Heart left ventricle (tissue), 16 donors: ENCODE results near the gene ZNF148. TPM values are rescaled to one million over a fixed set of nuclear protein-coding genes. Genes with fewer than 3 reads are reported as not detected.

Source experiments
- ATAC-seq, 4 donors: fragments of 200-7000 bp; cut with Tn5 transposase; one replicate each; pipeline ENCODE4 v1.9.1; 2020 to 2022; ENCODE audit warnings: moderate library complexity in 4 of 4, mild to moderate bottlenecking in 3 of 4, moderate number of reproducible peaks in 1 of 4
- DNase-seq, 5 donors: peaks; one replicate each; pipeline ENCODE4 v3.0.0-alpha.2; 2020
- H3K27ac ChIP-seq, 12 donors: fragments of 200-600 bp; sonication (generic) in 4 of 12; one replicate each; pipeline versions ENCODE4 v1.5.0 to v1.8.0; 2016 to 2022; ENCODE audit warnings: mild to moderate bottlenecking in 2 of 12
- H3K27me3 ChIP-seq, 9 donors: fragments of 200-600 bp; sonication (generic) in 2 of 9; one replicate each; pipeline versions ENCODE4 v1.5.1 to v1.8.0; 2016 to 2022; ENCODE audit warnings: mild to moderate bottlenecking in 3 of 9
- H3K36me3 ChIP-seq, 9 donors: fragments of 200-600 bp; sonication (generic) in 2 of 9; one replicate each; pipeline versions ENCODE4 v1.5.0 to v1.8.0; 2018 to 2022; ENCODE audit warnings: mild to moderate bottlenecking in 2 of 9
- H3K4me1 ChIP-seq, 12 donors: fragments of 200-600 bp; sonication (generic) in 4 of 12; one replicate each; pipeline versions ENCODE4 v1.5.0 to v1.8.0; 2016 to 2022; ENCODE audit warnings: mild to moderate bottlenecking in 3 of 12
- H3K4me3 ChIP-seq, 12 donors: fragments of 200-600 bp; sonication (generic) in 4 of 12; one replicate each; pipeline versions ENCODE4 v1.5.0 to v1.8.0; 2017 to 2022; ENCODE audit warnings: mild to moderate bottlenecking in 9 of 12, moderate library complexity in 4 of 12
- H3K9me3 ChIP-seq, 12 donors: fragments of 200-600 bp; sonication (generic) in 4 of 12; one replicate each; pipeline versions ENCODE4 v1.5.0 to v1.8.0; 2016 to 2022; ENCODE audit warnings: mild to moderate bottlenecking in 1 of 12
- CTCF ChIP-seq, 12 donors: fragments of 200-600 bp; sonication (generic) in 4 of 12; IDR thresholded peaks; one replicate each; pipeline versions ENCODE4 v1.5.0 to v1.8.0; 2018 to 2022; ENCODE audit warnings: antibody characterized with exemption in 12 of 12, mild to moderate bottlenecking in 5 of 12
- POLR2A ChIP-seq, 2 donors: fragments of 450-650 bp; IDR thresholded peaks; one replicate each; pipeline ENCODE4 v1.6.1; 2017; ENCODE audit warnings: antibody characterized with exemption in 2 of 2, mild to moderate bottlenecking in 2 of 2, moderate library complexity in 2 of 2
- WGBS, 4 donors: extraction: QIAGEN DNeasy Blood & Tissue Kit in 2 of 4; methylation state at CpG; one replicate each; pipeline versions ENCODE4 v1.1.5 to v1.1.7; 2013 to 2018; 5-methylcytosine and 5-hydroxymethylcytosine counted together
- intact Hi-C, 10 donors: fragments of 100-400 bp; cut with DNase I; formaldehyde crosslinking; loops; one replicate each; pipeline versions ENCODE4 v1.11.1 to v1.14.2; 2022
- polyA plus RNA-seq, 2 donors: library from polyadenylated mRNA; stranded (reverse); fragments of 200-250 nt; gene quantifications; one replicate each; pipeline ENCODE4 v1.2.3, GENCODE V29; 2013
- total RNA-seq, 9 donors: library from RNA; depleted of rRNA in 2 of 9; stranded (reverse); fragments of >200 nt in 2 of 9; fragmentation: NEBNext Ultra II Directional in 3 of 9; extraction: Animal tissue kit (Norgen Biotek cat#: 25700) in 3 of 9; gene quantifications; one replicate each; pipeline versions ENCODE4 v1.1.0 to v1.2.4, GENCODE V29; 2016 to 2023
- donor health status: ischemic (EF 13 %, LVEDD 7.1; RV severe dilation, severe dysfunction).
- donor health status: healthy with polysubstance abuse.
- donor health status: DM: no; HTN: yes; CAD: no.
- donor health status: DM: no; HTN: no; CAD: no.
- donor health status: ischemic (EF 25% LVEDD 6.9; RV normal size, moderate dysfunction).
- donor health status: ischemic (EF 25% LVEDD 5.7; RV mildly dilated, moderate dysfunction).
- donor health status: healthy.
- donor health status: DM: yes; HTN: yes; CAD: no.
- donor health status: ischemic (EF 35%, LVEDD 5.7; RV mildly dilated, moderate dysfunction).
- donor health status: nonischemic (EF 11% LVEDD 7.7; RV severe dilation, severe dysfunction).
- donor health status: DM: yes; HTN: yes; CAD: no.
- donor health status: PGD.
- donor health status: ischemic (EF 29% LVEDD 5.4; RV normal size, mild dysfunction).
- donor health status: nonischemic (EF 23%, LVEDD 6.1; RV moderate dilation, normal function).

The ZNF148 gene
- total and polyA plus RNA-seq, 11 donors: 4.5 to 62.4 (median 39.0) TPM

GRCh38 chr3:125214738-125215137 lies 160.4 kb downstream of the ZNF148 start:
- Histone ChIP-seq H3K27ac (no peak overlapping the region), H3K4me3 (no peak overlapping the region), H3K27me3 (peaks cover 4 to 42% (median 17%) of the 10 kb centered on the region in 9 donors), H3K4me1 (peaks cover 4 to 16% (median 10%) of the 10 kb centered on the region in 12 donors), H3K9me3 (no peaks in the 10 kb centered on the region), H3K36me3 (no peaks in the 10 kb centered on the region)
- DNase-seq (no peak), ATAC-seq (no peak)
- TF ChIP-seq POLR2A (IDR thresholded peaks at IDR 0.05): no peak
- 55 to 63% (median 58%) methylated on average over 3 of the region's 3 CpGs for WGBS, 4 donors
- intact Hi-C loops: no loop called here

GRCh38 chr3:125213946-125214542 lies 161.1 kb downstream of the ZNF148 start:
- TF ChIP-seq CTCF (IDR thresholded peaks at IDR 0.05): no peak
- no peak for TF ChIP-seq POLR2A (IDR thresholded peaks at IDR 0.05)

DNA sequence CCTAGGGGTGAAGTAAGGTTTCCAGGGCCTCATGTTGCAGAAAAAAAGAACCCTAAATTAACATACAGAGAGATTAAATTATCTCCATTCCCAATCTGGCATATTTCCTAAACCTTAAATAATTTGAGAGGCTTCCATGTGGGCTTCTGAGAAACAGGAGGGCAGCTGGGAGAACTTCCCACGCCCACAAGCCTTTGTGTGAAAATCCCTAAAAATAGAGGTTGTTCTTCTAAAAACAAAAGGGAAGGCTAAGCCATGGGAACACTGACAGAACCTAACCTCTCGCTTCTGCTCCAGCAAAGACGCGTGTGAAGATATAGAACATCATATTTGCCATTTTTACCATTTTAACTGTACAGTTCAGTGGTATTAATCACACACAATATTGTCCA lies 161.8 kb downstream of the ZNF148 start:
- no peak for TF ChIP-seq POLR2A (IDR thresholded peaks at IDR 0.05)
- no peak for TF ChIP-seq CTCF (IDR thresholded peaks at IDR 0.05)
- ATAC-seq (no peak), DNase-seq (no peak)
- Histone ChIP-seq H3K27ac (no peak overlapping the region), H3K4me3 (peak overlapping the region in 2 of 12 donors; percentile 58 to 62), H3K4me1 (peaks cover 4 to 16% (median 10%) of the 10 kb centered on the region in 12 donors), H3K36me3 (no peaks in the 10 kb centered on the region), H3K27me3 (peaks cover 4 to 42% (median 17%) of the 10 kb centered on the region in 9 donors), H3K9me3 (no peaks in the 10 kb centered on the region)
- intact Hi-C loops: no loop called here
- 85 to 92% (median 87%) methylated on average over 4 of the region's 4 CpGs for WGBS, 4 donors

More at GRCh38 chr3:125213946-125214542, 161.1 kb downstream of the ZNF148 start:
- Histone ChIP-seq H3K27ac (no peak overlapping the region), H3K36me3 (no peaks in the 10 kb centered on the region), H3K4me1 (peaks cover 4 to 16% (median 10%) of the 10 kb centered on the region in 12 donors), H3K9me3 (no peaks in the 10 kb centered on the region), H3K4me3 (no peak overlapping the region), H3K27me3 (peaks cover 4 to 42% (median 17%) of the 10 kb centered on the region in 9 donors)
- intact Hi-C loops: no loop called here
- no peak for ATAC-seq
- 86 to 92% (median 89%) methylated on average over 7 of the region's 7 CpGs for WGBS, 4 donors
- no peak for DNase-seq

GRCh38 chr3:125212509-125213363 lies 162.4 kb downstream of the ZNF148 start, which contains the start of gene SLC12A8:
Gene SLC12A8, minus strand, starts transcription at chr3:125212748. Its CDS starts 1,399 bp downstream, at chr3:125211349.
- TF ChIP-seq POLR2A (IDR thresholded peaks at IDR 0.05) (no peak), CTCF (IDR thresholded peaks at IDR 0.05) (no peak)
- peak in 1 of 5 donors; percentile 33 for DNase-seq
- peak within 1 kb of the TSS; percentile 38 to 64 (median 54) for H3K4me3 ChIP-seq
- no peaks in the 10 kb centered on the region for H3K9me3 ChIP-seq
- no peak within 1 kb of the TSS for H3K27ac ChIP-seq
- H3K4me1 ChIP-seq: peaks cover 4 to 16% (median 10%) of the 10 kb centered on the region in 12 donors
- H3K27me3 ChIP-seq: peaks cover 4 to 42% (median 17%) of the 10 kb centered on the region in 9 donors
- peak in 3 of 4 donors; percentile 45 to 60 (median 49) for ATAC-seq
- no peaks in the 10 kb centered on the region for H3K36me3 ChIP-seq
- intact Hi-C loops: no loop called here
- 8 to 26% (median 12%) methylated on average over 22 to 55 of the region's 55 CpGs for WGBS, 4 donors
